ENCODE data around the gene IRAK1BP1. TPM values are rescaled to one million over a fixed set of nuclear protein-coding genes. Genes with fewer than 3 reads are reported as not detected.

Gene IRAK1BP1
- total and polyA plus RNA-seq, 9 of the 15 experiments (the other 6 are each of a cell fraction or from before 2014, with no cell fraction given): 1.8 to 3.7 (median 2.1) TPM

- no peak for TF ChIP-seq CHCHD3 (CRISPR knock-in tag; IDR thresholded peaks at IDR 0.05)
- no peak for TF ChIP-seq XRCC4 (IDR thresholded peaks at IDR 0.05; ENCODE audit: extremely low read depth, insufficient read depth, insufficient read length)
- TF ChIP-seq THRA (IDR thresholded peaks at IDR 0.05): no peak
- no peak for TF ChIP-seq PTBP1 (IDR thresholded peaks at IDR 0.05; ENCODE audit: low read depth, low read length)
- no peak for TF ChIP-seq PTRF (tag; IDR thresholded peaks at IDR 0.05)
- peak in 1 of 2 experiments; percentile 43; a peak in 1 of 4 replicates for TF ChIP-seq HDAC1 (IDR thresholded peaks at IDR 0.05)
- TF ChIP-seq CBFA2T3 (IDR thresholded peaks at IDR 0.05): no peak
- TF ChIP-seq KDM2B (CRISPR knock-in tag; IDR thresholded peaks at IDR 0.05): no peak
- TF ChIP-seq GTF2E2 (tag; IDR thresholded peaks at IDR 0.05): no peak
- no peak for TF ChIP-seq PPARD (CRISPR knock-in tag; IDR thresholded peaks at IDR 0.05)
- TF ChIP-seq ZNF134 (CRISPR knock-in tag; conservative IDR thresholded peaks at IDR 0.05): no peak
- TF ChIP-seq, protein P1, sequence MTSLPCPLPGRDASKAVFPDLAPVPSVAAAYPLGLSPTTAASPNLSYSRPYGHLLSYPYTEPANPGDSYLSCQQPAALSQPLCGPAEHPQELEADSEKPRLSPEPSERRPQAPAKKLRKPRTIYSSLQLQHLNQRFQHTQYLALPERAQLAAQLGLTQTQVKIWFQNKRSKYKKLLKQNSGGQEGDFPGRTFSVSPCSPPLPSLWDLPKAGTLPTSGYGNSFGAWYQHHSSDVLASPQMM (CRISPR knock-in tag; IDR thresholded peaks at IDR 0.05): no peak
- no peak for TF ChIP-seq GABPB1 (CRISPR knock-in tag; IDR thresholded peaks at IDR 0.05)
- TF ChIP-seq, protein P2, sequence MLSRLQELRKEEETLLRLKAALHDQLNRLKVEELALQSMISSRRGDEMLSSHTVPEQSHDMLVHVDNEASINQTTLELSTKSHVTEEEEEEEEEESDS (CRISPR knock-in tag; IDR thresholded peaks at IDR 0.05): no peak
- TF ChIP-seq ZNF175 (CRISPR knock-in tag; IDR thresholded peaks at IDR 0.05; ENCODE audit: low read depth): no peak
- no peak for TF ChIP-seq FIP1L1 (IDR thresholded peaks at IDR 0.05; ENCODE audit: low read depth, low read length, poor library complexity, severe bottlenecking)
- no peak for TF ChIP-seq GATAD2B (IDR thresholded peaks at IDR 0.05; ENCODE audit: borderline replicate concordance)
- TF ChIP-seq YY1 (IDR thresholded peaks at IDR 0.05; ENCODE audit: borderline replicate concordance in 1 of 3, control insufficient read depth in 1 of 3, extremely low read depth in 1 of 3, insufficient read depth in 3 of 3, insufficient read length in 1 of 3, insufficient replicate concordance in 2 of 3, low read depth in 1 of 3, low read length in 2 of 3): peak in 2 of 3 experiments; percentile 50 to 76
- no peak for TF ChIP-seq NR1H2 (CRISPR knock-in tag; IDR thresholded peaks at IDR 0.05)
- TF ChIP-seq E4F1 (CRISPR knock-in tag; IDR thresholded peaks at IDR 0.05; ENCODE audit: borderline replicate concordance): no peak
Observed at GRCh38 chr6:78867370-78868040, at the start of gene IRAK1BP1 (continued).

All from K562 (cell line).